MM.1S (cell line): ENCODE measurements around the gene DDX21.
A peak's percentile ranks its signal among the peaks of the same experiment; 100 is the strongest.

Experiments
- DNase-seq: peaks from one replicate; pipeline ENCODE4 v3.0.0-alpha.2; 2015
- H2AFZ ChIP-seq: fragments of 300-600 bp; sonication (generic); 2 replicates; pipeline ENCODE4 v1.6.0; 2016; ENCODE audit warnings: antibody characterized with exemption, low read length
- H3F3A ChIP-seq: fragments of 300-600 bp; sonication (generic); 2 replicates; pipeline ENCODE4 v1.6.1; 2016; ENCODE audit warnings: mild to moderate bottlenecking, antibody characterized with exemption, low read length, moderate library complexity, mixed read lengths; ENCODE audit not compliant: insufficient read depth
- H3K27ac ChIP-seq: fragments of 300-600 bp; sonication (generic); 2 replicates; pipeline ENCODE4 v1.5.1; 2016; ENCODE audit warnings: mild to moderate bottlenecking, low read length
- H3K27me3 ChIP-seq: fragments of 300-600 bp; sonication (generic); replicated peaks from 2 replicates; pipeline ENCODE4 v1.6.0; 2016; ENCODE audit warnings: low read length; ENCODE audit not compliant: insufficient read depth
- H3K36me3 ChIP-seq: fragments of 300-600 bp; sonication (generic); replicated peaks from 2 replicates; pipeline ENCODE4 v1.6.1; 2016; ENCODE audit warnings: mild to moderate bottlenecking, low read length, mixed read lengths; ENCODE audit not compliant: insufficient read depth
- H3K4me1 ChIP-seq: fragments of 300-600 bp; sonication (generic); 2 replicates; pipeline ENCODE4 v1.6.1; 2016; ENCODE audit warnings: low read length, mixed read lengths
- H3K4me2 ChIP-seq: fragments of 300-600 bp; sonication (generic); 2 replicates; pipeline ENCODE4 v1.6.0; 2016; ENCODE audit warnings: low read depth, low read length
- H3K4me3 ChIP-seq: fragments of 300-600 bp; sonication (generic); 2 replicates; pipeline ENCODE4 v1.5.1; 2016; ENCODE audit warnings: low read length, mixed read lengths
- H3K79me2 ChIP-seq: fragments of 300-600 bp; sonication (generic); 2 replicates; pipeline ENCODE4 v1.6.1; 2016; ENCODE audit warnings: mixed run types, low read length, mixed read lengths
- H3K9ac ChIP-seq: fragments of 300-600 bp; sonication (generic); 2 replicates; pipeline ENCODE4 v1.6.1; 2016; ENCODE audit warnings: low read length, mixed read lengths
- H3K9me2 ChIP-seq: fragments of 300-600 bp; sonication (generic); replicated peaks from 2 replicates; pipeline ENCODE4 v1.6.1; 2016; ENCODE audit warnings: mild to moderate bottlenecking, low read length, mixed read lengths; ENCODE audit not compliant: insufficient read depth
- H3K9me3 ChIP-seq: fragments of 300-600 bp; sonication (generic); replicated peaks from 2 replicates; pipeline ENCODE4 v1.6.1; 2016; ENCODE audit warnings: mild to moderate bottlenecking, low read length, mixed read lengths; ENCODE audit not compliant: insufficient read depth
- H4K20me1 ChIP-seq: fragments of 300-600 bp; sonication (generic); 2 replicates; pipeline ENCODE4 v1.6.1; 2016; ENCODE audit warnings: mild to moderate bottlenecking, low read length, moderate library complexity, mixed read lengths; ENCODE audit not compliant: insufficient read depth
- EZH2 ChIP-seq: fragments of 300-600 bp; sonication (generic); optimal IDR thresholded peaks from 2 replicates; pipeline ENCODE3; 2017; ENCODE audit warnings: low read depth, mild to moderate bottlenecking, antibody characterized with exemption, low read length, mixed read lengths
- EZH2phosphoT487 ChIP-seq: fragments of 300-600 bp; sonication (generic); IDR thresholded peaks from 2 replicates; pipeline ENCODE4 v1.6.1; 2018; ENCODE audit warnings: antibody characterized with exemption, low read length
- TF ChIP-seq, protein P1 (sequence below): fragments of 300-600 bp; sonication (generic); IDR thresholded peaks from 2 replicates; pipeline ENCODE4 v1.5.1; 2016; ENCODE audit warnings: antibody characterized with exemption, low read length, mixed read lengths

Gene DDX21

DNA sequence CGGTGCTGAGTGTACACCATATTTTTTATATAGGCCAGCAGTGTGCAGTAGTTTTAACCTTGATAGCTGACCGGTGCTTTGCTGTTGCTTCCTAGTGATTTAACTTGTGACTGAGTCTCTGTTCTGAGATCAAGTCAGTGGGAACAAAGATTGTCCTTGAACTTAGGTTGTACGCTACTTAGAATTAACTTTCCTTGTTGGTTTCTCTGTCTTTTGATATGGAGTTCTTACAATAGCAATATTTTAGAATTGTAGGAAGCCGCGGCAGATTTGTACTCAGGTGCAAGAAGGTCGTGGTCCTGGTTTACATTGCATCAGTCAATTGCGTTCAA lies 1.3 kb downstream of the DDX21 start:
- peaks cover 16% of the 10 kb centered on the region for H3F3A ChIP-seq
- peaks cover 71% of the 10 kb centered on the region for H3K79me2 ChIP-seq
- no peaks in the 10 kb centered on the region for H3K9me3 ChIP-seq
- H3K4me1 ChIP-seq = no peaks in the 10 kb centered on the region
- H2AFZ ChIP-seq = no peak overlapping the region
- no peaks in the 10 kb centered on the region for H3K27me3 ChIP-seq
- H3K4me3 ChIP-seq = peak overlapping the region; percentile 100
- peak overlapping the region; percentile 81 for H3K4me2 ChIP-seq
- no peak for DNase-seq
- peaks cover 33% of the 10 kb centered on the region for H4K20me1 ChIP-seq
- peaks cover 26% of the 10 kb centered on the region for H3K36me3 ChIP-seq
- H3K9me2 ChIP-seq = no peaks in the 10 kb centered on the region
- TF ChIP-seq, protein P1, sequence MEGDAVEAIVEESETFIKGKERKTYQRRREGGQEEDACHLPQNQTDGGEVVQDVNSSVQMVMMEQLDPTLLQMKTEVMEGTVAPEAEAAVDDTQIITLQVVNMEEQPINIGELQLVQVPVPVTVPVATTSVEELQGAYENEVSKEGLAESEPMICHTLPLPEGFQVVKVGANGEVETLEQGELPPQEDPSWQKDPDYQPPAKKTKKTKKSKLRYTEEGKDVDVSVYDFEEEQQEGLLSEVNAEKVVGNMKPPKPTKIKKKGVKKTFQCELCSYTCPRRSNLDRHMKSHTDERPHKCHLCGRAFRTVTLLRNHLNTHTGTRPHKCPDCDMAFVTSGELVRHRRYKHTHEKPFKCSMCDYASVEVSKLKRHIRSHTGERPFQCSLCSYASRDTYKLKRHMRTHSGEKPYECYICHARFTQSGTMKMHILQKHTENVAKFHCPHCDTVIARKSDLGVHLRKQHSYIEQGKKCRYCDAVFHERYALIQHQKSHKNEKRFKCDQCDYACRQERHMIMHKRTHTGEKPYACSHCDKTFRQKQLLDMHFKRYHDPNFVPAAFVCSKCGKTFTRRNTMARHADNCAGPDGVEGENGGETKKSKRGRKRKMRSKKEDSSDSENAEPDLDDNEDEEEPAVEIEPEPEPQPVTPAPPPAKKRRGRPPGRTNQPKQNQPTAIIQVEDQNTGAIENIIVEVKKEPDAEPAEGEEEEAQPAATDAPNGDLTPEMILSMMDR = no peak
- no peak for TF ChIP-seq EZH2
- no peak for TF ChIP-seq EZH2phosphoT487
- H3K27ac ChIP-seq = peak overlapping the region; percentile 86; the same call in 1 of the 2 replicates
- H3K9ac ChIP-seq = peak overlapping the region; percentile 99

DNA sequence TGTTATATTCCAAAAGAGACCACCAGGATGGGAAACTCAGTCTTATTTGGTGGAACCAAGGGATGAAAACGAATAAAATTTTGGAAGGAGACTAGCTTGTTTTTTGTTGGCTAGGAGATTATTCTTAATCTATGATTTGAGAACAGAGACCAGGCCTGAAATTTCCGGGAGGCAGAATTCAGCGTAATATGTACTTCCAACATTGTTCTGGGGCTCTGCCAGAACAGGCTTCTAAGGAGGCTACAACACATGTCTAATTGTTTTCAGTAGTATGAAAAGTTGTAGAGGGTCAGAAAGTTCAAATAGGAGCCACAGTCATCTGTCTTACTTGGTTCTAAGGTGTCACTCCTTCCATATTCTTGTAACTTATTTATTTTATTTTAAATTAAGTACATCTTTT lies 1.7 kb downstream of the DDX21 start:
- H3F3A ChIP-seq = peaks cover 16% of the 10 kb centered on the region
- no peaks in the 10 kb centered on the region for H3K9me3 ChIP-seq
- H3K79me2 ChIP-seq = peaks cover 75% of the 10 kb centered on the region
- TF ChIP-seq EZH2phosphoT487 (no peak), EZH2 (no peak)
- TF ChIP-seq, protein P1 = no peak
- no peak for DNase-seq
- peak overlapping the region; percentile 81 for H3K4me2 ChIP-seq
- H3K27me3 ChIP-seq = no peaks in the 10 kb centered on the region
- peaks cover 30% of the 10 kb centered on the region for H3K36me3 ChIP-seq
- no peaks in the 10 kb centered on the region for H3K9me2 ChIP-seq
- H3K9ac ChIP-seq = peak overlapping the region; percentile 99
- H2AFZ ChIP-seq = no peak overlapping the region
- no peaks in the 10 kb centered on the region for H3K4me1 ChIP-seq
- no peak overlapping the region; the same call in 1 of the 2 replicates for H3K27ac ChIP-seq
- peaks cover 33% of the 10 kb centered on the region for H4K20me1 ChIP-seq
- H3K4me3 ChIP-seq = peak overlapping the region; percentile 100

DNA sequence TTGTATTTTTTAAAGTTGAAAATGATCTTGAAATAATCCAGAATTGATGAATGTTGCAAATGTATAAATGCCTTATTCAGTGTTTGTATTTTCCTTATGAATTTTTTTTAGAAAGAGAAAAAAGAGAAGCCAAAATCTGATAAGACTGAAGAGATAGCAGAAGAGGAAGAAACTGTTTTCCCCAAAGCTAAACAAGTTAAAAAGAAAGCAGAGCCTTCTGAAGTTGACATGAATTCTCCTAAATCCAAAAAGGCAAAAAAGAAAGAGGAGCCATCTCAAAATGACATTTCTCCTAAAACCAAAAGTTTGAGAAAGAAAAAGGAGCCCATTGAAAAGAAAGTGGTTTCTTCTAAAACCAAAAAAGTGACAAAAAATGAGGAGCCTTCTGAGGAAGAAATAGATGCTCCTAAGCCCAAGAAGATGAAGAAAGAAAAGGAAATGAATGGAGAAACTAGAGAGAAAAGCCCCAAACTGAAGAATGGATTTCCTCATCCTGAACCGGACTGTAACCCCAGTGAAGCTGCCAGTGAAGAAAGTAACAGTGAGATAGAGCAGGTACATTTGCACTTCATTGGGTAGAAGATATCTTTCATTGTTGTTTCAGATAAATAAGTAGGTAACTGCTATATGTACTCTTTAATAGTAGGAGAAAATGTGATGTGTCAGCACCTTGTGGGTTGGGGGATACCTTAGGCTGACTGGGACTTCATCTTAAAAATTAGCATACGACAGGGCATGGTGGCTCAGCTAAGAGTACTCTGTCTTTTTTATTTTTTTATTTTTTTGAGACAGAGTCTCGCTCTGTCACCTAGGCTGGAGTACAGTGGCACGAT lies 3.9 kb downstream of the DDX21 start:
- H3K4me1 ChIP-seq = no peaks in the 10 kb centered on the region
- peaks cover 16% of the 10 kb centered on the region for H3F3A ChIP-seq
- H3K79me2 ChIP-seq = peaks cover 88% of the 10 kb centered on the region
- TF ChIP-seq EZH2 (no peak), EZH2phosphoT487 (no peak)
- TF ChIP-seq, protein P1 = no peak
- H3K27me3 ChIP-seq = no peaks in the 10 kb centered on the region
- H2AFZ ChIP-seq = no peak overlapping the region
- peaks cover 41% of the 10 kb centered on the region for H3K36me3 ChIP-seq
- H3K4me2 ChIP-seq = no peak overlapping the region
- no peak overlapping the region for H3K9ac ChIP-seq
- H4K20me1 ChIP-seq = peaks cover 33% of the 10 kb centered on the region
- H3K9me3 ChIP-seq = no peaks in the 10 kb centered on the region
- H3K9me2 ChIP-seq = no peaks in the 10 kb centered on the region
- no peak overlapping the region for H3K4me3 ChIP-seq
- no peak for DNase-seq
- no peak overlapping the region for H3K27ac ChIP-seq
